CD4-positive, alpha-beta T cell treated with Interferon gamma for 1 hour (primary cell): ENCODE results near the gene ASPHD2.
"Not testable (repeated sequence)": the region's sequence is repeated elsewhere in the genome, so short reads cannot be mapped to it uniquely, and the experiment has no call there.

Source experiments
- DNase-seq: peaks from one replicate; pipeline ENCODE4 v3.0.0-alpha.2; 2020

The ASPHD2 gene, protein sequence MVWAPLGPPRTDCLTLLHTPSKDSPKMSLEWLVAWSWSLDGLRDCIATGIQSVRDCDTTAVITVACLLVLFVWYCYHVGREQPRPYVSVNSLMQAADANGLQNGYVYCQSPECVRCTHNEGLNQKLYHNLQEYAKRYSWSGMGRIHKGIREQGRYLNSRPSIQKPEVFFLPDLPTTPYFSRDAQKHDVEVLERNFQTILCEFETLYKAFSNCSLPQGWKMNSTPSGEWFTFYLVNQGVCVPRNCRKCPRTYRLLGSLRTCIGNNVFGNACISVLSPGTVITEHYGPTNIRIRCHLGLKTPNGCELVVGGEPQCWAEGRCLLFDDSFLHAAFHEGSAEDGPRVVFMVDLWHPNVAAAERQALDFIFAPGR

DNA sequence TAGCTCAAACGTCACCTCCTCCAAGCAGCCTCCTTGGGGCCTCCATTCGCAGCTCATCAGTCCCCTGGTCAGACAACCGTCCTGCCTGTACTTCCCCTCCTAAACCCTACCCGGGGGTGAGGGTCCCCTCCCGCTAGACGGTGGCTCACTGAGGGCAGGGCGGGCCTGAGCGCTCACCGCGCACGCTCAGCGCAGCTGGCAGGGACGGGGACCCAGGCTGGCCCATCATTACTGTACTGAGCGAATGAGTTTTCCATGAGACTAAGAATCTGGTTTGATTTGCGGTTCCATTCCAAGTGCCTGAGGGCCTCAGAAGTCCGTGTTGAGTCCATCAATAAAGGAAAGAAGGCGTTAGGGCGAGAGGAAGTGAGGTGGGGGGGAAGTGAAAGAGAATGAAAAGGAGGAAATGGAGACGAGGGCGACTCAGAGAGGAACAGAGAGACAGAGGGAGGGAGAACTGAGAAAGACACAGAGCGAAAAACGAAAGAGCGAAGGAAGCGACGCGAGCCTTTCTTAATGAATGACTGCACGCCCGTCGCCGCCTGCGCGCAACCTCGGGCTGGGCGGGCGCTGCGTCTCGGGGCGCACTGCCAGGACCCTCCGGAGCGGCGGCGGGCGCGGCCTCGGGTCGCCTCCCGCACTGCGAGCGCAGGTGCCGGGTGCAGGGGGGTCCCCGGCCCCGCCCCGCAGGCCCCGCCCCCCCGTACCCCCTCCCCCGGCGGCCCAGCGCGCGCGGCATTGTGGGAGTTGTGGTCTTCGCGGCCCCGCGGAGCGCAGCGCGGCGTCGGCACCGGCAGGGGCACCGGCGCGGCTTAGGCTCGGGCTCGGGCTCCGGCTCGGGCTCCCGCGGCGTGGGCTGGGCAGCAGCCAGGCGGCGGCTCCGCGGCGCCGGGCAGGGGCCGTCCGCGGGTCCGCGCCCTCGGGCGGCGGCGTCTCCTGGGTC lies at the start of gene ASPHD2:
TSS of gene ASPHD2 (plus strand) at position 746 of the 943 bp plus-strand sequence. CDS start 4,356 bp downstream, outside the sequence.
- DNase-seq: peak; percentile 85

DNA sequence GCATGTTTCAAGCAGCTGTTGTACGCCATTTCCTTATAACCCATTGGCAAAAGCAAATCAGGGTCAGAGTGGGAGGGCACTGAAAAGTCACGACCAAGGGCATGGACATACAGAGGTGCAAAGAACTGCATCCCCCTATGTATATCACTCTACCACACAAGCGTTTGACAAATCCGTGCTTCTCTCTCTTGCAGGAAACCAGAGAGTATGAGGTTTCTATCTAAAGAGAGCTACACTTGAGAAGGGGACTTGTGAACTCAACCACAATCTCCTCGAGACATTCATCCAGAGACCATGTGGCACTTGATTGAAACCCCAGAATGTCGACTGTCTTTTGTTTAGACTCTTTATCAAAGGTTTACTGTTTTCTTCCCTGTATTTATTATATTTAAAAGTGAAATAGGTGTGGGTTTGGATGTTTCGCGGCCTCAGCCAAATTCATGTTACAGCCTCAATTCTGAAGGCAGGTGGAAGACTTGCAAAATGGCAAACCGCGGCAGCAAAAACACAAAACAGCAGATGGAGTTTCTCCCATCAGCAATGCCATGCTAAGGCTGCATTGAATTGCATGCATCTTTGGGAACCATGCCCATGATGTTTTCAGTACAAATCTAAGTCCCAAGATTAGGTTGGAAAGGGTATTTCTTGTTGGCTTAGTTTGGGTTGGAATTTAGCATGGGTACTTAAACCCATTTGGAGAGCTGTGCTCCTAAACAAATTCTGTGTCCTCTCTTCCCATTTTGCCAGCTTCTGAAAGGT lies 48.8 kb upstream of the ASPHD2 start:
- no peak for DNase-seq

DNA sequence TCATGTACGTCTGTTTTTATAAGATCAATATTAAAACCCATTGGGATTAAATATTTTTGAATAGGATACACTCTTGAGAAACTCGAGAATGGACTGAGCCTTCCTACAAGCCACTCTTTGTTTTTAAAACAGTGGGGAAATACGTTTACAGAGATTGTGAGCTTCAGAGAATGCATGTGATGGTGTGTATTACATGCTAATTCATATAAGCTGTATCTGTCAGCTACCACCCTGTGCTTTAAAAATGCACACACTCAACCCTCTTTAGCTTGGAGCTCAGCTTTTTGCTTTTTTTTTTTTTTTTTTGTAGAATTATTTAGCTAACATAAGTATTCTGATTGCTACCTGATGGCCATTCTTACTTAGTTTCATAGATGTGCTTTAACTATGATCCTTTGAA lies 46.3 kb upstream of the ASPHD2 start:
- DNase-seq: no peak

DNA sequence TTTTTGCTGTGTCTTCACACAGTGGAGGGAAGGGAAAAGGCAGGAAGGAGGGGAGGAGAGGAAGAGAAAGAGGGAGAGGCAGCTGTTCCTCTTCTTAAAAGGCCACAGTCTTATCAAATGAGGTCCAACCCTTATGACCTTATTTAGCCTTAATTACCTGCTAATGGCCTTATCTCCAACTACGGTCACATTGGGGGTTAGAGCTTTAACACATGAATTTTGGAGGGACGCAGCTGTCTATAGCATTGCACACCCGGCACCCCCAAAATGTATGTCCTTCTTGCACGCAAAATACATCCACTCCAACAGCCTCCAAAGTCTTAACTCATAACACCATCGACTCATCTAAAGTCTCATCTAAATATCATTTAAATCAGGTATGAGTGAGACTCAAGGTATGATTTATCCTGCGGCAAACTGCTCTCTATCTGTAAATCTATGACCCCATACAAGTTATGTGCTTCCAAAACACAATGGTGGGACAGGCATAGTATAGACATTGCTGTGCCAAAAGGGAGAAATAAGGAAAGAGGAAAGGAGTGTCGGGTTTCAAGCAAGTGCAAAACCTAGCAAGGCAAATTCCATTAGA lies 45.0 kb upstream of the ASPHD2 start:
- no peak for DNase-seq

DNA sequence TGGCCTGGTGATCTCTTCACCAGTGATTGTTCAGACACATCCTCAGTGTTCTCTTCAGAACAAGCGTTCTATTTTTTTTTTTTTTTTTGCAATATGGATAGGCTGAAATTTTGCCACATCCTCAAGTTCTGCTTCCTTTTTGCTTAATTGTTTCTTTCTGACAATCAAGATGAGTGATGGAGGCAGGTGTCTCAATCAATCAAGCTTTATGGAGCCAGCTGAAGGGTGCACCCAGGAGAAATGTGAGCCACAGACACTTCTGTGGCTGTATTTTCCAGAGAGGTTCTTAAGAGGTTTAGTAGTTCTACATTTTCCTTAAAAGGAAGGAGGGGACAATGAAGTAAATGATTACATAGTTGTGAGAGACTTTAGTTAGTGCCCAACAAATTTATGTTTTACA lies 43.9 kb upstream of the ASPHD2 start:
- DNase-seq: no peak

DNA sequence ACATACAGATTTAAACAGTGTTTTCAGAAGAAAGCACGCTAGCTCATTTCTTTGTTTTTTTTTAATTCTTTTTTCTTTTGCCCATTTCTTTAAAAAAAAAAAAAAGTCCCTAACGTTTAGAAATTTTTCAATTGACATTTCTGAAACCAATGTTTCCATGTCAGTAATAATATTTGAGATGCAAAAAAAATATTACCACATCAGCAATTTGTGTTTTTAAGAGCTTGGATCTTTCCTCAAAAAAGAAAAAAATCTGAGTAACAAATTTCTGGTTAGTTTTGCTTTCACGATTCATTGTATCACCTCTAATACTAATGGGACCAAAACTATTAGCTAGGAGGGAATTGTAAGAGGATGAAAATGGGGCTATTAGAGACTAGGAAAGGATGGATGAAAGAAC lies 39.9 kb upstream of the ASPHD2 start:
- no peak for DNase-seq

DNA sequence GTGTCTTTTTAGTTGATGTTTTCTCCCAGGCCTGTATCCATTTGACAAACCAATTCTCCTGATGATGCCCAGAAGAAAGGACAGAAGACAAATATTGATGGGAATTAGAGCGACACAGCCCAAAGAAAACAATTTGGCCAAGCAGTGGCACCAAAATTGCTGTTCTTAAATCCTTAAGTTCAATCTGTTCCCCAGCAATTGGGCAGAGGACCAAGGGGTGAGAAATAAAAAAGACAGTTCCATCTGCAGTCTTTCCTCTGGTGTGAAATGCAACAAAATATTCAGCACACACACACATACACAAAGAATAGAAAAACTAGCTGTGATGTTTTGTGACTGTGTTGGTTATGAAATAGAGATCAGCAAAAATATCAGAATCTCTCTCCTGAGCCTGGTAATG lies 38.0 kb upstream of the ASPHD2 start:
- DNase-seq: no peak

DNA sequence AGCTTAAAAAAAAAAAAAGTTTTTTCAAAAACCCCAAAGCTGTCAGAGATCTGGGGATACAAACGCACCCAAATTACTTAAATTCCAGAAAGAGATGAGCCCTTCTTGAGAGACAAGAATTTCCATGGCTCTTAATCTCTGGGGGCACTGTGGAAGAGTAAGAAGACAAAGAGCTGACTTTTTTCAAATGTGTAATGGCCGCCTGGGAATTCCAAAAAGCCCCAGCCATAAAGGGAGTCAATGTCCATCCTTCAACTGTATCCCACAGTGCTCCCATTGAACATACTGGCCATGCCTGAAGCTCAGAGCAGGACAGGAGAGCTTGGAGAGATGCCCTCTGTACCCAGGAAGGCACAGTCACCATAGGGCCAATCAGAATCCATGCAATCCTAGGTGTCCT lies 37.4 kb upstream of the ASPHD2 start:
- DNase-seq: no peak

DNA sequence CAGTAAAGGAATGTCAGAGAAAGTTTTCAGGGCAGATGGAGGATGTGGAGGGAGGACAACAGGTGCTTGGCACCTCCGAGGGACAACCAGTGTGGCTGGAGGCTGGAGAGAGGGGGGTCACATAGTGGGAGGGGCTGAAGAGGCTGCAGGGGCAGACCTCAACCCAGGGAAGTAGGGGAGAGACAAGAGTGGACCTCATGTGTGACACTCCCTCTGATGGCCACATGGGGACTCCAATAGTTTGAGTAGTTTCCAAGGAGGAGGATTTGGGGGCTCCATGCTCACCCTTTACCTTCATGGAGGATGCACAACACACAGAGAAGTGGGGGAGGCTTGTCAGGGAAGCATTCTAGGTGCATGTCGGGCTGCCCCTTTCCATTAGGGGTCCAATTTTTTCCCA lies 35.1 kb upstream of the ASPHD2 start:
- no peak for DNase-seq

DNA sequence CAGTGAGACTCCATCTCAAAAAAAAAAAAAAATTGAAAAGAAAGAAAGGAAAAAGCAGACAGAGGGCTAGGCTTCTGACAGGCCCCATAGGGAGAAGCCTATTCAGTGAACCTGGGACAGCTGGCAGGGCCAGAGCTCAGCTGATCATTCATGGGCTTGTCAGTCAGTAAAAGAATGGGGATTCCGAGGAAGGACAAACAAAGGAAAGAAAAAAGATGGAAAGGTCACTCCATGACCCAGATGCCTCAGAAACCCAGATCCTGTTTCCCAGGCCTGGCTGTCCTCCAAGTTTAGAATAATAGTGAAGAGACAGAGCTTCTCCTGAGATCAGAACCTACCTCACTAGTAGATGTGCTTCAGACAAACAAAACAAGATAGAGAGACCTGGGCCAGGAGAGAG lies 34.3 kb upstream of the ASPHD2 start:
- DNase-seq: no peak

DNA sequence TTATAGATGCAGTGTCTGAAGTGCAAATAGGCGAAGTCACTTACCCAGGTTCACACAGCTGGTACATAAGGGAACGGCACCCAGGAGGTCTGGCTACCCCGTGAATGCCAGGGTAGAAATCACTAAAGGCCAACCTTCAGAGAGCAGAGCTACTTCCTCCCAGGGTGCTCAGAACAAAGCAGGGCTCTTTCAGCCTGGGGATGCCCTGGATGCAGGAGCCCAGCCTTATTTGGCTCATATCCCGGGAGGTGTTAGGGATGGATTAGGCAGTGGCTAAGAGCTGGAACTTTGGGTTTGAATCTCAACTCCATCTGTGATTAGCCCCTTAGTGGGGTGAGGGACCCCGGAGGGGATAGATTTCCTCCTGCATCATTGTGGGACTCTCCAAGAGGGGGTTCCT lies 33.1 kb upstream of the ASPHD2 start:
- DNase-seq: no peak

DNA sequence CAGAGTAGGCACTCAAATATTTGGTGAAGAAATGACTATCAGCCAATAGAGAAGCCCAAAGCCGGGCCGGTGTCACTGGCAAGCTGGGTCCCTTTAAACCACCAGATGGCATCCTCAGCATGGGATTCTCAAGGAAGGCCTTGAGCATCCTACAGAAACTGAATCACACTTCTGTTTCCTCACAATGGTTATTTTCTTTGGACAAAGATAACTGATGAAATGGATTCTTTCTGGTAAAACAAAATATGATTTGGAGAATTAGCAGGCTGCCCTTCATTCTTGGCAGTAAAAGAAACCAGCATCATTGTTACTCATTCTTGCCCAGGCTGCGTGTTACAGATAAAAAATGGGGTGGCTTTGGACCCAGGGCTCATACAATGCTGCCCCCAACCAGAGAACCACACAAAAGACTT lies 30.3 kb upstream of the ASPHD2 start:
- DNase-seq: peak; percentile 61

DNA sequence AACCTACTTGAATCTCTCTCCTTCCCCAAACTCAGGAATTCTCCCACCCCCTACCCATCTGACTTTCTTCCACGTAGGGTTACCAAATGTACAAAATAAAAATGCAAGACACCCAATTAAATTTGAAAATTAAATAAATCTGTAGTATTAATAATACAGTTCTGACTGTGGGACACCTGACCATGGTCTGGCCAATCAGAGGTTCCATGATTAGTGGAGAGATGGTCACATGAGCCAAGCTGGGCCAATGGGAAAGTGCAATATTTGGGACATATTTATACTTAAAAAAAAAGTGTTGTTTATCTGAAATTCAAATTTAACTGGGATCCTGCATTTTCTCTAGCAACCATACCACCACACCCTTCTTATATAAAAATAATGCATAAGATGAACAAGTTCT lies 29.8 kb upstream of the ASPHD2 start:
- DNase-seq: no peak

DNA sequence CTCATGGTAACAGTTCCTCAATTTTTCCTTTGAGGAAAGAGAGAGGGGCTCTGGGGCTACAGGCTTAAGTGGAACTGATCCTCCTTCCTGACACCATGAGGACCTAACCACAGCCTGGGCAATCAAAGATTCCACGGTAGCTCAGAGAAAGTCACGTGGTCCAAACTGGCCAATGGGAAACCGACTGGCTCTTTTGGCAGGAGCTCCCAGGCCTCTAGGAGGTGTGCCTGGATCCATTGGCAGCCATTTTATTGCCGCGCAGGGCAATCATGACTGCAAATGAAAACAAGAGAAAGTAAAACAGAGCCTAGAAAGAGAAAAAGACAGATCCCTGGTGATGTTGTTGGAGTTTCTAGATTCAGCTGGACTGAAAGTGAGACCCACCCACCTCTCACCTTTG lies 27.3 kb upstream of the ASPHD2 start:
- no peak for DNase-seq

DNA sequence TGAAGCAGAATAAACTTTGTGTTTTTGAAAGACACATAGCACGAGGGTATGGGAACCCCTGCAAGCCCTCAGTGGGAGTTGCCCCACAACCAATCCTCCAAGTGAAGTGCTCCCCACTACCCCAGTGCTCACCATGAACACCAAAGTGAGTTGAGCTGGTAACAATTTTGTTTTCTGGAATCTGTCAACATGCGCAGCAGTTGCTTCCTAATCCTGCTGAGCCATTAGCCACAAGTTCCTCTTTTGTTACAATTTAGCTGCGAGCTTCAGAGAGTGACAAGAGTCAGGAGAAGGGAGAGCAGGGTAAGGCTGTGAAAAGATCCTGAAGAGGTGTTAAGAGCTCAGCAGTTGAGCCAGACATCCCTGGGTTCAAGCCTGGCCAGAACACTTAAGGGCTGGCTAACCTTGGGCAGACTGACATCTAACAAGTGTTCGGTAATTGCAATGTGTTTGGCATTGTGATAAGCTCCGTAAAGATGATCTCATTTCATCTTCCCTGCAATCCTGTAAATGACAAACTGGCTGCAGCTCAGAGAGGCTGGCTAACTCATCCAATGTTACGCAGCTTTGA lies 24.1 kb upstream of the ASPHD2 start:
- DNase-seq: no peak

DNA sequence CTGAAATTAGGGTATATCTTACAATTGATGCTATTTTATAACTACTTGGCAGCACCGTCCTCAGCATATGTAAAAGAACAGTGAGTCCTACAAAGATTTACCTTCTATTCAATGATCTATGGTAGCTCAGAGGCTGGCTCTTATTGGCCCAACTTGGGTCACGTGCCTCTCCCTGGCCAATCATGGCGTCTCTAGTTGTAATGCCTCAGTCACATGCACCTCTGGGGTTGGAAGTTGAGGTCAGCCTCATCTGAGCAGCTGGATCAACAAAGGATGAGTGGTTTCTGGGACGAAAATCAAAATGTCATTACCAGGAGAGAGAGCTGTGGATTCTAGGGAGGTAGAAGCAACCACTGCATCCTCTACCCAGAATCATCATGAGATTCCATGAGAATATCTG lies 22.9 kb upstream of the ASPHD2 start:
- no peak for DNase-seq

DNA sequence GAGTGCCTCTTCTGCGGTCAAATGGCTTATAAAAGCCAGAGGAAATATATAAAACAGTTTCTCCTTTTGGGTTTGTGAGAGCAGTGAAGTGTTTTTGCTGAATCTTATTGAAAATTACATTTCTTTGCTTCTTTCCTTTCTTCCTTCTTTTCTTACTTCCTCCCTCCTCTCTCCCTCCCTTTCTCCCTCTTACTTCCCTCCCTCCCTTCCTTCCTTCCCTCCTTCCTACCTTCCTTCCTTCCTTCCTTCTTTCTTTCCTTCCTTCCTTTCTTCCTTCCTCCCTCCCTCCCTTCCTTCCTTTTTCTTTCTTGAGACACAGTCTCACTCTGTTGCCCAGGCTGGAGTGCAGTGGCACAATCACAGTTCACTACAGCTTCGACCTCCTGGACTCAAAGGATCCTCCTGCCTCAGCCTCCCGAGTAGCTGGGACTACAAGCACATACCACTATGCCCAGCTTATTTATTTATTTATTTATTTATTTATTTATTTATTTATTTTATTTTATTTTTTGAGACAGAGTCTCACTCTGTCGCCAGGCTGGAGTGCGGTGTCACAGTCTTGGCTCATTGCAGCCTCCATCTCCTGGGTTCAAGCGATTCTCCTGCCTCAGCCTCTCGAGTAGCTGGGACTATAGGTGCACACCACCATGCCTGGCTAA lies 20.4 kb upstream of the ASPHD2 start:
- DNase-seq: not testable (repeated sequence)

DNA sequence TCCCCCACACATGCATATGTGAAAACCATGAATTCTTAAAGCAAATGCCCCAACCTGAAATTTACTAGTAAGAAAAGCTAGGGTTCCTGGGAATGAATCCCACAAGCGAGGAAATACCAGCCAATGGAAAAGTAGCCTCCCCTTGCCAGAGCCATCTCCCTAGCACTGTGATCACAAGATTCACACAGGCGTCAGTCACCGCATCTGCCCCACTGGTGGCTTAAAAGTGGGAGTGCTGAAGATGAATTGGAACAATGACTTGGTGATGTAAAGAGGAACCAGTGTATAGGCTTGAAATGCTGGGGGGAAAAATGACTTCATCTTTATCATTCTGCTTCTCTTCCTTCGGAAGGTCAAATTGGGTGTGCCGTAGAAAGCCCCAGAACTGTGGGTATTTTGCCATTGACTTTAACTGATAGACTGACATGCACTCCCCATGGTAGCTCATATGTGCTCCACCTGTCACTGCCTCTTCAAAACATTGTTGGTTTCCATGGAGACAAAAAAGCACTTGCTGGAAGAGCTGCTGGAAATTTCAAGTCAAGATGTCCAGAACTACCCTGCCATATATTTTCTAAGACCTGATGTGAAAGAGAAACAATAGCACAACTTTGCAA lies 19.2 kb upstream of the ASPHD2 start:
- no peak for DNase-seq

DNA sequence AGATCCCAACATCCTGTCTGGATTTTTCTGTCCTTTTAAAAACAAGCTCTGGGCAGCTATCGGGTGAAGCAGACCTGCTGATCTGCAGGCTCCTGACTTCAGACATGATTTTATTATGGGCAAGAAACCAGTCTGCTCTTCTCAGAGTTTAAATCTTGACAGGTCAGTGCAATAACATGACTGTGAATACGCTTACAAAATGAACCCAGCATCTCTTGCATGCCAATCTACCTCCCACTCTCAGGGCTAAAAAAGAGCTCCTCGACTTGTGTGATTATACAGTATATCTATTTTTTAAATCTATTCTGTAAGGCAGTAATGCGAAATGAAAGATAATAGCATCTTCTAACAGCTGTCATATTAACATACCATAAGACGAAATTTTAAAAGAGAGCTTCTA lies 18.7 kb upstream of the ASPHD2 start:
- no peak for DNase-seq

DNA sequence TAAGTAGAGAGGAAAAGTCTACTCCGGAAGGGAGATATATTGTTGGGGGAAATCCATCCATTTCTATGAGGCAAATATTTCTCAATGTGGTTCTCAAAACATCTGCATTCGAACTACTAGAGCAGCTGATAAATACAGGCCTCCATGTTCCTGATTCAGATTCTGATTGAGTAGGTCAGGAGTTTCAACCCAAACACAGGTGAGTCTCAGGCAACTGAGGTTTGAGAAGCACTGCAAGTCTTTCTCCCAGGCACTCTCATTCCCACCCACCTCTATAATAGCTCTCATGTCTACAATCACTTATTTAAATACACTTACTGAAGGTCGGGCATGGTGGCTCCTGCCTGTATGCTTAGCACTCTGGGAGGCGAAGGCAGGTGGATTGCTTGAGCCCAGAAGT lies 14.7 kb upstream of the ASPHD2 start:
- no peak for DNase-seq

DNA sequence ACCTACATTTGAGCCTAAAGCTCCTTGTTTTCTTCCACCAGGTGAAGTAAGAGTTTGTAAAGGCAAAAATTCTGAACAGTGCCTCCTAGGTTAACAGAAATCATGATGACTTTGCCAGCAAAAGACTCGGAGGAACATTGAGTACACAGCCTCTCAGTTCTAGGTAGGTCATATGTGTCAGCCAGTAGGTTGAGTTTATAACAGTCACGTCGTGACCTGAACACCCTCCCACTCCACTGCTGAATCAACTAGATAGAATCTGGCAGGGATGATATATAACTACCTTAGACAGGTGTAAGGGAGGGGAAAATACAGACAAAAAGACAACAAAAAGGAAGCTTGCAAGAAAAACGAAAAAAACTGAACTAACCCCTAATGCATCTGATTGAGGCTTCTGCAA lies 12.8 kb upstream of the ASPHD2 start:
- no peak for DNase-seq
